ENCODE data around the gene MED22.

Gene MED22

DNA sequence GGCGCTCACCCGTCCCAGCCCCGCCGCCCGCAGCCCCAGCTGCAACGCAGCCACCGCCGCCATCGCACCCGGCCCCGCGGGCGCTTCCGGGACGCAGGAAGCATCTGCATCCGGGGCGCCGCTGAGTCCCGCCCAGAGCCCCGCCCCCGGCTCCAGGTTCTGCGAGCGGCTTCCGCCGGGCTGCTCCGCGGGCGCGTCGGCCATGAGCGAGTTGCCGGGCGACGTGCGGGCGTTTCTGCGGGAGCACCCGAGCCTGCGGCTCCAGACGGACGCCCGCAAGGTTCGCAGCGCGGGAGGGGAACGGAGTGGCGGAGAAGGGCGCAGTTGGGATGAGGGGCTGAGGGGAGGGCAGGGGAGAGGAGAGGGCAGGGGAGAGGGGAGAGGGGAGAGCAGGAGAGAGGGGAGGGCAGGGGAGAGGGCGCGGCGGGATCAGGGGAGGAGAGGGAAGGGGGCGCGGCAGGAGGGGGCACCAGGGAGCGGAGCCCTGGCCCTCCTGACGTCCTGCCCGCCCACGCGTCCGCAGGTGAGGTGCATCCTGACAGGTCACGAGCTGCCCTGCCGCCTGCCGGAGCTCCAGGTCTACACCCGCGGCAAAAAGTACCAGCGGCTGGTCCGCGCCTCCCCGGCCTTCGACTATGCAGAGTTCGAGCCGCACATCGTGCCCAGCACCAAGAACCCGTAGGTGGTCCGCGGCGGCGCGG, 8.6 kb upstream of the MED22 start, which contains the start of the genes SURF1 and SURF2 (continued):
- TF ChIP-seq, protein P1, sequence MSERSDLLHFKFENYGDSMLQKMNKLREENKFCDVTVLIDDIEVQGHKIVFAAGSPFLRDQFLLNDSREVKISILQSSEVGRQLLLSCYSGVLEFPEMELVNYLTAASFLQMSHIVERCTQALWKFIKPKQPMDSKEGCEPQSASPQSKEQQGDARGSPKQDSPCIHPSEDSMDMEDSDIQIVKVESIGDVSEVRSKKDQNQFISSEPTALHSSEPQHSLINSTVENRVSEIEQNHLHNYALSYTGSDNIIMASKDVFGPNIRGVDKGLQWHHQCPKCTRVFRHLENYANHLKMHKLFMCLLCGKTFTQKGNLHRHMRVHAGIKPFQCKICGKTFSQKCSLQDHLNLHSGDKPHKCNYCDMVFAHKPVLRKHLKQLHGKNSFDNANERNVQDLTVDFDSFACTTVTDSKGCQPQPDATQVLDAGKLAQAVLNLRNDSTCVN (tag by site-specific recombination; optimal IDR thresholded peaks at IDR 0.05), result peak; percentile 81
- TF ChIP-seq ZNF394 (tag by site-specific recombination; IDR thresholded peaks at IDR 0.05; ENCODE audit: borderline replicate concordance) (peak; percentile 54; the same call in 1 of the 2 replicates), ZNF24 (tag by site-specific recombination; IDR thresholded peaks at IDR 0.05) (peak; percentile 47; the same call in 1 of the 2 replicates), SCRT2 (tag by site-specific recombination; IDR thresholded peaks at IDR 0.05) (no peak), REPIN1 (tag by site-specific recombination; IDR thresholded peaks at IDR 0.05; ENCODE audit: low read depth) (no peak; the same call in 1 of the 2 replicates), ZNF239 (tag by site-specific recombination; IDR thresholded peaks at IDR 0.05) (peak; percentile 33; the same call in 1 of the 2 replicates), ZNF2 (tag by site-specific recombination; IDR thresholded peaks at IDR 0.05) (peak; percentile 43; the same call in 1 of the 2 replicates), ZBTB1 (tag by site-specific recombination; IDR thresholded peaks at IDR 0.05) (0 out of 2 replicates have a peak, but pooled peaks have one; percentile 21), GLIS2 (tag by site-specific recombination; IDR thresholded peaks at IDR 0.05) (peak; percentile 73; the same call in 1 of the 2 replicates), SALL2 (tag by site-specific recombination; IDR thresholded peaks at IDR 0.05; ENCODE audit: borderline replicate concordance) (no peak), ZBTB8A (tag by site-specific recombination; IDR thresholded peaks at IDR 0.05) (peak; percentile 98), ZNF423 (tag by site-specific recombination; IDR thresholded peaks at IDR 0.05) (peak; percentile 44; the same call in 1 of the 2 replicates), ZNF658 (tag by site-specific recombination; IDR thresholded peaks at IDR 0.05) (no peak), SP2 (tag by site-specific recombination; IDR thresholded peaks at IDR 0.05) (peak; percentile 59), EGR2 (tag by site-specific recombination; IDR thresholded peaks at IDR 0.05; ENCODE audit: low read depth) (peak; percentile 72), ZNF544 (tag by site-specific recombination; IDR thresholded peaks at IDR 0.05) (no peak), KLF9 (tag by site-specific recombination; IDR thresholded peaks at IDR 0.05; ENCODE audit: low read depth) (peak; percentile 92), KLF1 (tag by site-specific recombination; IDR thresholded peaks at IDR 0.05) (peak; percentile 70), ZNF610 (tag by site-specific recombination; IDR thresholded peaks at IDR 0.05; ENCODE audit: borderline replicate concordance) (peak; percentile 65; the same call in 1 of the 2 replicates), SP3 (tag by site-specific recombination; IDR thresholded peaks at IDR 0.05) (peak; percentile 81), ZNF624 (tag by site-specific recombination; IDR thresholded peaks at IDR 0.05) (no peak), ZNF585B (tag by site-specific recombination; IDR thresholded peaks at IDR 0.05) (no peak), ZFP3 (tag by site-specific recombination; IDR thresholded peaks at IDR 0.05; ENCODE audit: low read depth) (no peak), BCL11B (tag by site-specific recombination; IDR thresholded peaks at IDR 0.05; ENCODE audit: low read depth) (peak; percentile 81; the same call in 1 of the 2 replicates), ZNF600 (tag by site-specific recombination; IDR thresholded peaks at IDR 0.05) (peak; percentile 66; the same call in 1 of the 2 replicates), ZNF23 (tag by site-specific recombination; IDR thresholded peaks at IDR 0.05; ENCODE audit: borderline replicate concordance) (no peak), GLI2 (tag by site-specific recombination; IDR thresholded peaks at IDR 0.05; ENCODE audit: borderline replicate concordance, low read depth) (no peak), ZNF157 (tag by site-specific recombination; IDR thresholded peaks at IDR 0.05) (no peak), ZNF138 (tag by site-specific recombination; IDR thresholded peaks at IDR 0.05; ENCODE audit: borderline replicate concordance) (no peak), ZNF146 (tag by site-specific recombination; IDR thresholded peaks at IDR 0.05) (0 out of 2 replicates have a peak, but pooled peaks have one; percentile 5)
- TF ChIP-seq, protein P2, sequence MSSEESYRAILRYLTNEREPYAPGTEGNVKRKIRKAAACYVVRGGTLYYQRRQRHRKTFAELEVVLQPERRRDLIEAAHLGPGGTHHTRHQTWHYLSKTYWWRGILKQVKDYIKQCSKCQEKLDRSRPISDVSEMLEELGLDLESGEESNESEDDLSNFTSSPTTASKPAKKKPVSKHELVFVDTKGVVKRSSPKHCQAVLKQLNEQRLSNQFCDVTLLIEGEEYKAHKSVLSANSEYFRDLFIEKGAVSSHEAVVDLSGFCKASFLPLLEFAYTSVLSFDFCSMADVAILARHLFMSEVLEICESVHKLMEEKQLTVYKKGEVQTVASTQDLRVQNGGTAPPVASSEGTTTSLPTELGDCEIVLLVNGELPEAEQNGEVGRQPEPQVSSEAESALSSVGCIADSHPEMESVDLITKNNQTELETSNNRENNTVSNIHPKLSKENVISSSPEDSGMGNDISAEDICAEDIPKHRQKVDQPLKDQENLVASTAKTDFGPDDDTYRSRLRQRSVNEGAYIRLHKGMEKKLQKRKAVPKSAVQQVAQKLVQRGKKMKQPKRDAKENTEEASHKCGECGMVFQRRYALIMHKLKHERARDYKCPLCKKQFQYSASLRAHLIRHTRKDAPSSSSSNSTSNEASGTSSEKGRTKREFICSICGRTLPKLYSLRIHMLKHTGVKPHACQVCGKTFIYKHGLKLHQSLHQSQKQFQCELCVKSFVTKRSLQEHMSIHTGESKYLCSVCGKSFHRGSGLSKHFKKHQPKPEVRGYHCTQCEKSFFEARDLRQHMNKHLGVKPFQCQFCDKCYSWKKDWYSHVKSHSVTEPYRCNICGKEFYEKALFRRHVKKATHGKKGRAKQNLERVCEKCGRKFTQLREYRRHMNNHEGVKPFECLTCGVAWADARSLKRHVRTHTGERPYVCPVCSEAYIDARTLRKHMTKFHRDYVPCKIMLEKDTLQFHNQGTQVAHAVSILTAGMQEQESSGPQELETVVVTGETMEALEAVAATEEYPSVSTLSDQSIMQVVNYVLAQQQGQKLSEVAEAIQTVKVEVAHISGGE (tag by site-specific recombination; conservative IDR thresholded peaks at IDR 0.05; ENCODE audit: low read depth), result peak; percentile 87
- TF ChIP-seq, protein P3, sequence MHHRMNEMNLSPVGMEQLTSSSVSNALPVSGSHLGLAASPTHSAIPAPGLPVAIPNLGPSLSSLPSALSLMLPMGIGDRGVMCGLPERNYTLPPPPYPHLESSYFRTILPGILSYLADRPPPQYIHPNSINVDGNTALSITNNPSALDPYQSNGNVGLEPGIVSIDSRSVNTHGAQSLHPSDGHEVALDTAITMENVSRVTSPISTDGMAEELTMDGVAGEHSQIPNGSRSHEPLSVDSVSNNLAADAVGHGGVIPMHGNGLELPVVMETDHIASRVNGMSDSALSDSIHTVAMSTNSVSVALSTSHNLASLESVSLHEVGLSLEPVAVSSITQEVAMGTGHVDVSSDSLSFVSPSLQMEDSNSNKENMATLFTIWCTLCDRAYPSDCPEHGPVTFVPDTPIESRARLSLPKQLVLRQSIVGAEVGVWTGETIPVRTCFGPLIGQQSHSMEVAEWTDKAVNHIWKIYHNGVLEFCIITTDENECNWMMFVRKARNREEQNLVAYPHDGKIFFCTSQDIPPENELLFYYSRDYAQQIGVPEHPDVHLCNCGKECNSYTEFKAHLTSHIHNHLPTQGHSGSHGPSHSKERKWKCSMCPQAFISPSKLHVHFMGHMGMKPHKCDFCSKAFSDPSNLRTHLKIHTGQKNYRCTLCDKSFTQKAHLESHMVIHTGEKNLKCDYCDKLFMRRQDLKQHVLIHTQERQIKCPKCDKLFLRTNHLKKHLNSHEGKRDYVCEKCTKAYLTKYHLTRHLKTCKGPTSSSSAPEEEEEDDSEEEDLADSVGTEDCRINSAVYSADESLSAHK (tag by site-specific recombination; IDR thresholded peaks at IDR 0.05), result peak; percentile 54; the same call in 1 of the 2 replicates
- TF ChIP-seq, protein P4, sequence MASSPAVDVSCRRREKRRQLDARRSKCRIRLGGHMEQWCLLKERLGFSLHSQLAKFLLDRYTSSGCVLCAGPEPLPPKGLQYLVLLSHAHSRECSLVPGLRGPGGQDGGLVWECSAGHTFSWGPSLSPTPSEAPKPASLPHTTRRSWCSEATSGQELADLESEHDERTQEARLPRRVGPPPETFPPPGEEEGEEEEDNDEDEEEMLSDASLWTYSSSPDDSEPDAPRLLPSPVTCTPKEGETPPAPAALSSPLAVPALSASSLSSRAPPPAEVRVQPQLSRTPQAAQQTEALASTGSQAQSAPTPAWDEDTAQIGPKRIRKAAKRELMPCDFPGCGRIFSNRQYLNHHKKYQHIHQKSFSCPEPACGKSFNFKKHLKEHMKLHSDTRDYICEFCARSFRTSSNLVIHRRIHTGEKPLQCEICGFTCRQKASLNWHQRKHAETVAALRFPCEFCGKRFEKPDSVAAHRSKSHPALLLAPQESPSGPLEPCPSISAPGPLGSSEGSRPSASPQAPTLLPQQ (tag by site-specific recombination; IDR thresholded peaks at IDR 0.05), result peak; percentile 56

Data from HEK293 (cell line).